PC-9 (cell line): ENCODE results near the gene PHACTR3. TPM values are rescaled to one million over a fixed set of nuclear protein-coding genes. Genes with fewer than 3 reads are reported as not detected.

Experiments used
- BruUV-seq: library from RNA; stranded (reverse); fragments of 400-500 nt; replicated peaks from 2 replicates; lab custom pipeline; 2021; lab: Mats Ljungman, UMichigan
- CTCF ChIA-PET: fragments of 300-600 bp; sonication (Branson Sonifier 250); formaldehyde crosslinking; loops from one replicate; lab custom pipeline; 2022; ENCODE audit warnings: antibody characterized with exemption; lab: Charles Lee
- POLR2A ChIA-PET: fragments of 300-600 bp; sonication (Branson Sonifier 250); formaldehyde crosslinking; loops from one replicate; lab custom pipeline; 2022; ENCODE audit warnings: antibody characterized with exemption; ENCODE audit not compliant: unreplicated experiment; lab: Charles Lee
- DNase-seq, 2 experiments: peaks; one replicate each; pipeline versions ENCODE4 v3.0.0 to v3.0.0-alpha.2; 2015 to 2022; ENCODE audit warnings: mixed read lengths in 1 of 2
- H2AFZ ChIP-seq: fragments of 200-600 bp; sonication (generic); 2 replicates; pipeline ENCODE4 v1.8.1; 2017; ENCODE audit warnings: antibody characterized with exemption
- H3F3A ChIP-seq: fragments of 200-600 bp; sonication (generic); 2 replicates; pipeline ENCODE4 v1.8.1; 2017; ENCODE audit warnings: antibody characterized with exemption, mild to moderate bottlenecking, low read depth; ENCODE audit not compliant: insufficient read depth
- H3K27ac ChIP-seq: fragments of 200-600 bp; sonication (generic); 2 replicates; pipeline ENCODE4 v1.6.1; 2016; ENCODE audit warnings: mixed run types
- H3K27me3 ChIP-seq: fragments of 200-600 bp; sonication (generic); 2 replicates; pipeline ENCODE4 v1.6.1; 2016; ENCODE audit warnings: low read depth, mixed run types; ENCODE audit not compliant: insufficient read depth
- H3K36me3 ChIP-seq: fragments of 200-600 bp; sonication (generic); 2 replicates; pipeline ENCODE4 v1.6.1; 2016; ENCODE audit warnings: low read depth, mixed run types
- H3K4me1 ChIP-seq: fragments of 200-600 bp; sonication (generic); replicated peaks from 2 replicates; pipeline ENCODE4 v1.6.1; 2016; ENCODE audit warnings: mixed run types; ENCODE audit not compliant: insufficient read depth
- H3K4me2 ChIP-seq: fragments of 200-600 bp; sonication (generic); 2 replicates; pipeline ENCODE4 v1.6.1; 2017; ENCODE audit warnings: mixed run types
- H3K4me3 ChIP-seq: fragments of 200-600 bp; sonication (generic); 2 replicates; pipeline ENCODE4 v1.6.1; 2016; ENCODE audit warnings: mixed run types
- H3K79me2 ChIP-seq: fragments of 200-600 bp; sonication (generic); 2 replicates; pipeline ENCODE4 v1.6.1; 2017; ENCODE audit warnings: low read depth, mixed run types
- H3K9me2 ChIP-seq: fragments of 200-600 bp; sonication (generic); 2 replicates; pipeline ENCODE4 v1.8.1; 2017; ENCODE audit warnings: mild to moderate bottlenecking; ENCODE audit not compliant: insufficient read depth
- H3K9me3 ChIP-seq: fragments of 200-600 bp; sonication (generic); 2 replicates; pipeline ENCODE4 v1.8.1; 2016; ENCODE audit warnings: low read depth; ENCODE audit not compliant: insufficient read depth
- H4K20me1 ChIP-seq: fragments of 200-600 bp; sonication (generic); 2 replicates; pipeline ENCODE4 v1.8.1; 2017; ENCODE audit not compliant: insufficient read depth
- EZH2 ChIP-seq: fragments of 200-600 bp; sonication (generic); IDR thresholded peaks from 2 replicates; pipeline ENCODE4 v1.8.0; 2017; ENCODE audit warnings: antibody characterized with exemption, low read depth
- intact Hi-C: fragments of 100-400 bp; cut with micrococcal nuclease; formaldehyde crosslinking; loops from one replicate; pipeline ENCODE4 v1.10.0; 2022; ENCODE audit not compliant: unreplicated experiment
- total RNA-seq: library from RNA; stranded (reverse); gene quantifications from 2 replicates; pipeline ENCODE4 v1.2.3, GENCODE V29; 2021
- TF ChIP-seq, protein P1 (sequence below): fragments of 200-600 bp; sonication (generic); conservative IDR thresholded peaks from 2 replicates; pipeline ENCODE4 v1.6.1; 2017; ENCODE audit warnings: mixed run types, antibody characterized with exemption, mild to moderate bottlenecking, moderate library complexity

PHACTR3 gene
- total RNA-seq, 1 experiment from 2014 or later, result 0.41 TPM

DNA sequence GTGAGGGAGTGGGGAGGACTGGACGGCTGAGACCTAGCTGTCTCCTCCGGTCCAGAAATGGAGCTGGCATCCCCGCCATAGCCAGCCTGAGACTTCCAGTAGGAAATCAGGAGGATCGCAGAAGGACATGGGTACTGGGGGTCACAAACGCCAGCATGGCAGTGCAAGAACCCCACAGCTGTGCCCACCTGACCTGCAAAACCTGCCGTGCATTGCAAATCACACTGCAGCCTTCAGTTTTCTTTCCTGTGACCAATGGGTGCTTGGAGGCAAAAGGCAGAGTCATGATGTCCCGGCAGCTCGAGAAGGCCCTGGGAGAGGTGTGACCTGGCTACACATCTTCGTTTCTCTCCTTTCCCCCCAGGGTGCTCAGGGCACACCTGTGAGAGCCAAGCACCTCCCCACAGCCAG lies 23.3 kb upstream of the PHACTR3 start:
- DNase-seq, result no peak
- H3K9me3 ChIP-seq, result no peaks in the 10 kb centered on the region
- no peak overlapping the region for H3K4me2 ChIP-seq
- no peak overlapping the region for H2AFZ ChIP-seq
- H3K27me3 ChIP-seq, result peaks cover 95% of the 10 kb centered on the region
- TF ChIP-seq EZH2, result no peak
- TF ChIP-seq, protein P1, sequence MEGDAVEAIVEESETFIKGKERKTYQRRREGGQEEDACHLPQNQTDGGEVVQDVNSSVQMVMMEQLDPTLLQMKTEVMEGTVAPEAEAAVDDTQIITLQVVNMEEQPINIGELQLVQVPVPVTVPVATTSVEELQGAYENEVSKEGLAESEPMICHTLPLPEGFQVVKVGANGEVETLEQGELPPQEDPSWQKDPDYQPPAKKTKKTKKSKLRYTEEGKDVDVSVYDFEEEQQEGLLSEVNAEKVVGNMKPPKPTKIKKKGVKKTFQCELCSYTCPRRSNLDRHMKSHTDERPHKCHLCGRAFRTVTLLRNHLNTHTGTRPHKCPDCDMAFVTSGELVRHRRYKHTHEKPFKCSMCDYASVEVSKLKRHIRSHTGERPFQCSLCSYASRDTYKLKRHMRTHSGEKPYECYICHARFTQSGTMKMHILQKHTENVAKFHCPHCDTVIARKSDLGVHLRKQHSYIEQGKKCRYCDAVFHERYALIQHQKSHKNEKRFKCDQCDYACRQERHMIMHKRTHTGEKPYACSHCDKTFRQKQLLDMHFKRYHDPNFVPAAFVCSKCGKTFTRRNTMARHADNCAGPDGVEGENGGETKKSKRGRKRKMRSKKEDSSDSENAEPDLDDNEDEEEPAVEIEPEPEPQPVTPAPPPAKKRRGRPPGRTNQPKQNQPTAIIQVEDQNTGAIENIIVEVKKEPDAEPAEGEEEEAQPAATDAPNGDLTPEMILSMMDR, result no peak
- CTCF ChIA-PET, result interaction anchor here (0.6 kb wide), 1 partner anchor 66 kb away, joined by 5 read pairs; no protein-coding TSS in a partner anchor
- H3K4me3 ChIP-seq, result no peak overlapping the region
- intact Hi-C loops, result no loop called here
- BruUV-seq, result no TSS peak
- H3K79me2 ChIP-seq, result no peaks in the 10 kb centered on the region
- H3K36me3 ChIP-seq, result no peaks in the 10 kb centered on the region
- no peaks in the 10 kb centered on the region for H3K4me1 ChIP-seq
- no peak overlapping the region for H3K27ac ChIP-seq
- no peaks in the 10 kb centered on the region for H3F3A ChIP-seq
- no peaks in the 10 kb centered on the region for H3K9me2 ChIP-seq
- no peaks in the 10 kb centered on the region; the same call in none of the 2 replicates for H4K20me1 ChIP-seq
- POLR2A ChIA-PET, result no interaction called here

DNA sequence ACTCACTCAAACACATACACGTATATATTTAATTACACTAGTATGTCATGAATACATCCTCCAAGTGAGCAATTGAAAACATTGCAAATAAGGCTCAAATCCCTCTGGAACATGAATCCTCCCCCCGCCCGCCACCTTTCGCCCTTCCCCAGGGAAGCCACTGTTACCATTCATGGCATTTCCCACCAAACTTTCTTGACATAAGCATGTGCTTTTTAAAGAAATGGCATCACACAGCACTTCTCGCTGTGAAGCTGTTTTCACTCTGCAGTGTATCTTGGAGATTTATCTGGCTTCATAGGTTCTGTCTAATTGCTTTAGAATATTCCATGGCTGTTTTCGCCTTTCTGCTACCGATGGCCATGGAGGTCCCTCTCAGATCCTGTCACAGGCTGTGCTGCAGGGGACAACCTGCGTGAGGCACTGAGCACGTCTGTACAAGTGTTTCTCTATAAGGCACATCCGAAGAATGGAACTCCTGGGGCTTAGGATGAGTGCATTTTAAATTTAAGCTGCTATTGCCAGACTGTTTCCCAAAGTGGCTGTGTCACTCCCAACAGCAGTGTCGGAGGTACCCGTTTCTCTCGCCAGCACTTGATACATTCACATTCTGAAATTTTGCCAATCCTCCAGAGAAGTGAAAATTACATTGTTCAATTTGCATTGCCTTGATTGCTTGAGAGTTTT lies 22.2 kb upstream of the PHACTR3 start:
- H3K27ac ChIP-seq, result no peak overlapping the region
- no peak overlapping the region for H3K4me3 ChIP-seq
- no peaks in the 10 kb centered on the region for H3F3A ChIP-seq
- no peak overlapping the region for H2AFZ ChIP-seq
- no peaks in the 10 kb centered on the region for H3K36me3 ChIP-seq
- no peak overlapping the region for H3K4me2 ChIP-seq
- ChIA-PET POLR2A (no interaction called here), CTCF (no interaction called here)
- no peaks in the 10 kb centered on the region for H3K4me1 ChIP-seq
- no peak for DNase-seq
- BruUV-seq, result no TSS peak
- H3K27me3 ChIP-seq, result peaks cover 96% of the 10 kb centered on the region
- intact Hi-C loops, result no loop called here
- H3K9me2 ChIP-seq, result no peaks in the 10 kb centered on the region
- no peaks in the 10 kb centered on the region for H3K79me2 ChIP-seq
- H3K9me3 ChIP-seq, result no peaks in the 10 kb centered on the region
- H4K20me1 ChIP-seq, result no peaks in the 10 kb centered on the region; the same call in none of the 2 replicates
- TF ChIP-seq EZH2, result no peak
- TF ChIP-seq, protein P1, result no peak

DNA sequence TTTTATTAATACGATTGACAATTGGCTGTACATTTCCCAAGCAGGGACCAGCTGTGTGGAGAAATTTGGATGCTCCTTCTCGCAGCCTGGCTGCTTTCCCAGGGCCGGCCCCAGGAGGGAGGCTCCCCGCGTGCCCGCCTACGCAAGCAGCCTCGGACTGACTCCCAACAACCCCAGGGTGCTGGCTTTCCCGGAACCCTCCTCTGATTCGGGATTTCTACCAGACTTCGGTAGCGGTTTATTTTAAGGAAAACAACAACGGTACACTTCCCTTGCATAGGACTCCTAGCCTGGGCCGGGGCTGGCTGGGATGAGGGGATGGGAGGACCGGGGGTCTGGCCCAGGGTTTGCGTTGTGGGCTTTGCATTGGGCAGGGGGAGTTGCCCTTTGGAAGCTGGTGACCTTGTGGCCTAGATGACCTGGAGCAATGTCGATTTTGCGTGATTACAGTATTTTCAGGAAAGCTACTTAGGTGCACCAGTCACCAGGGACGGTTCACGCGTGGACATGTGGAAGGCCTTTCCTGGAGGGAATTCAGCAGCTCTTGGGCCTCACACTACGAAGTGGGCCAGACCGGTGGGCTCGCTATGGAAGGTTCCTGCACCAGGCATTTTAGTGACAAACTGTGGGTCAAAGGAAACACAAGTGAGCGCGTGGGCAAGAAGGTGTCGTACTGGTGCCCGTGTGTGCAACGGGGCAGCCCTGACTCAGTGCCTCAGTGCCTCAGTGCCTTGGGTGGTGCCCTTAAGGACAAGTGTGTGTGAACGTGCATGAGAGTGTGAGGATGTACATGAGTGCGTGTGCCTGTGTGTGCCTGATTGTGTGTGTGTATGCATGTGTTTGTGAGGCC lies 20.7 kb upstream of the PHACTR3 start:
- Histone ChIP-seq H3K36me3 (no peaks in the 10 kb centered on the region), H3F3A (no peaks in the 10 kb centered on the region), H3K27me3 (peaks cover 100% of the 10 kb centered on the region), H3K9me2 (no peaks in the 10 kb centered on the region), H3K9me3 (no peaks in the 10 kb centered on the region), H4K20me1 (no peaks in the 10 kb centered on the region; the same call in none of the 2 replicates), H3K4me2 (no peak overlapping the region), H3K4me1 (no peaks in the 10 kb centered on the region), H2AFZ (no peak overlapping the region), H3K79me2 (no peaks in the 10 kb centered on the region), H3K27ac (no peak overlapping the region), H3K4me3 (no peak overlapping the region)
- BruUV-seq, result no TSS peak
- intact Hi-C loops, result no loop called here
- ChIA-PET CTCF (no interaction called here), POLR2A (no interaction called here)
- DNase-seq, result no peak
- no peak for TF ChIP-seq EZH2
- TF ChIP-seq, protein P1, result no peak
